HAP-1 (cell line): ENCODE measurements around the gene SEZ6L.

Experiments
- DNase-seq, 2 experiments: peaks; one replicate each; pipeline ENCODE4 v3.0.0-alpha.2; 2016 to 2020; ENCODE audit warnings: low spot score in 2 of 2
- H3K27me3 ChIP-seq: fragments of 250-450 bp; sonication (Bioruptor Pico); 2 replicates; pipeline ENCODE4 v1.5.1; 2020; ENCODE audit warnings: low read depth, mild to moderate bottlenecking, moderate library complexity
- H3K36me3 ChIP-seq: fragments of 250-450 bp; sonication (Bioruptor Pico); replicated peaks from 2 replicates; pipeline ENCODE4 v1.5.1; 2020; ENCODE audit warnings: mild to moderate bottlenecking
- H3K4me1 ChIP-seq: fragments of 250-450 bp; sonication (Bioruptor Pico); 2 replicates; pipeline ENCODE4 v1.5.1; 2020; ENCODE audit warnings: mild to moderate bottlenecking
- H3K4me3 ChIP-seq: fragments of 250-450 bp; sonication (Bioruptor Pico); 2 replicates; pipeline ENCODE4 v1.5.1; 2020; ENCODE audit warnings: mild to moderate bottlenecking, moderate library complexity
- H3K9me3 ChIP-seq: fragments of 250-450 bp; sonication (Bioruptor Pico); 2 replicates; pipeline ENCODE4 v1.5.1; 2020; ENCODE audit warnings: mild to moderate bottlenecking, moderate library complexity
- in situ Hi-C: fragments of 300-500 bp; cut with MboI; formaldehyde crosslinking; loops from 3 replicates; pipeline ENCODE4 v1.14.3; 2020; ENCODE audit warnings: low sequenced_read_pairs, inconsistent platforms, mixed read lengths

SEZ6L gene

DNA sequence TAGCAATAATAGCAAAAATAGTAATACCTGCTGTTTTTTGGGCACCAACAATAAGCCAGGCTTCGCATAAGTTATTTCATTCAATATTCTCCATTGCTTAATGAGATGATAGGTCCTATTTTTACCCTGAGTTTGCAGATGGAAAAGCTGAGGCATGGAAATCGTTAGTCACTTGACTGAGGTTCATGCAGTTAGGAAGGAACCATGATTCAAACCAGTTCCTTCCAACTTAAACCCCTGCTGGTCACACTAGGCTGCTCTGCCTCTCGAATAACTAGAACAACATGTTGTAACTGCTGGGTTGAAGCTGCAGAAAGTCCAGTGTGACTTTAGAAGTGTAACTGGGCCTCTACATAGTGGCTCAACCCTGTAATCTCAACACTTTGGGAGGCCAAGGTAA, 69.3 kb downstream of the SEZ6L start:
- H3K9me3 ChIP-seq, result no peaks in the 10 kb centered on the region
- H3K4me1 ChIP-seq, result no peaks in the 10 kb centered on the region
- no peaks in the 10 kb centered on the region for H3K36me3 ChIP-seq
- DNase-seq, result no peak
- in situ Hi-C loops, result no loop called here
- H3K27me3 ChIP-seq, result peaks cover 4% of the 10 kb centered on the region; the same call in 1 of the 2 replicates
- H3K4me3 ChIP-seq, result no peak overlapping the region

DNA sequence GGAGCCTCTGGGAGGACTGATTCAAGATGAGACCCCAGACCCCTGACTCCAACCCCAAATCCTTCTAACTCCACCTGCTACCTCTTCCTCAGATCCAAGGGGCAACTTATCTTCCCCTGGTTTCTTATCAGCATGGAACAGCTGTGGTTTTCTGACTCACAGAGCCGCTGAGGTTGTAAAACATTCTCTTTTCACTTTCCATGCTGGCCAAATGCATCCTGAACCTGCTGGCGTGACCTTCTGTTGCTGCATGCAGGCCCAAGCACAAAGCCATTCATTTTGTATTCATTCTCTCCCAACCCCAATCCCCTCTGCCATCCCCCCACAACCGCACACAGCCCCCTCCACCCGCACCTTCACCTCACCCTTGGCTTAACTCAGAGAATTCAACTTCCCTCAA, 70.3 kb downstream of the SEZ6L start:
- in situ Hi-C loops, result no loop called here
- Histone ChIP-seq H3K4me3 (no peak overlapping the region), H3K9me3 (no peaks in the 10 kb centered on the region), H3K27me3 (peaks cover 4% of the 10 kb centered on the region; the same call in 1 of the 2 replicates), H3K36me3 (no peaks in the 10 kb centered on the region), H3K4me1 (no peaks in the 10 kb centered on the region)
- DNase-seq, result no peak

DNA sequence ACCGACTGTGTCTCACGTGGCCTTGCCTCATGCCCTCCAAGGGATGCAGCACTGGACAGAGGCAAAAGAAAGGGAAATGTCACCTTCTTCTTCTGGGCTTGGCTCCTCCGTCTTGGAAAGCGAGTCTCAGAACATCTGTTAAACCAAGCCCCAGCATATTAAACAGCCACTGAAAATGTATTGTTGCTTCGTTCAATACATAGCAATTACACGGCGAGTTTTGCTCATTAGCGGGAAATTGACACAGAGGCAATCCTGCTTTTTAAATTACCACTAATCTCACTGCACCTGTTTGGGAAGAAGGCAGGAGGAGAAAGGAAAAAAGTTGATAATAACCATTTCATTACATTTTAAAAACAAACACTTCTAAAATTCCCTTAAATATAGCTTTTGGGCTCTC, 72.1 kb downstream of the SEZ6L start:
- H3K9me3 ChIP-seq, result no peaks in the 10 kb centered on the region
- no peak for DNase-seq
- H3K27me3 ChIP-seq, result peaks cover 4% of the 10 kb centered on the region; the same call in 1 of the 2 replicates
- in situ Hi-C loops, result no loop called here
- H3K4me3 ChIP-seq, result no peak overlapping the region
- no peaks in the 10 kb centered on the region for H3K36me3 ChIP-seq
- no peaks in the 10 kb centered on the region for H3K4me1 ChIP-seq

DNA sequence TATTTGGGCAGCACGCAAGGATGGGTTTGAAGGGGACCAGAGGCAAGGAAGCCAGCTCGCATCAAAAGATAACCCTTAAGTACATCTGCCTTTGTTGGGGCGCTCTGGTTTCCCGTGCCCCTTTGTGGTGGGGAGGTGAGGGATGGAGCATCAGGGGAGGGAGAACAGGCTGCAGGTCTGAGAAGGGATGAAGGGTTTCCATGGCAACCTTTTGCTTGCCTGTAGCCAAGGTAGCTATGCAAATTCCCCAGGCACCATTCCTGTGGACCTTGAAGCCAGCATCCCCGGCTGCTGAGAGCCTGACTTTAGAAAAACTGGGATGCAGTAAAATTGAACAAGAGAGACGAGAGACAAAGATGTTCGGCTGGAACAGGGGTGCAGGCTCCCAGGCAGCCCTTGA, 75.7 kb downstream of the SEZ6L start:
- no peak overlapping the region for H3K4me3 ChIP-seq
- H3K4me1 ChIP-seq, result no peaks in the 10 kb centered on the region
- in situ Hi-C loops, result no loop called here
- DNase-seq, result no peak
- H3K9me3 ChIP-seq, result no peaks in the 10 kb centered on the region
- no peaks in the 10 kb centered on the region for H3K36me3 ChIP-seq
- peaks cover 4% of the 10 kb centered on the region; the same call in 1 of the 2 replicates for H3K27me3 ChIP-seq

DNA sequence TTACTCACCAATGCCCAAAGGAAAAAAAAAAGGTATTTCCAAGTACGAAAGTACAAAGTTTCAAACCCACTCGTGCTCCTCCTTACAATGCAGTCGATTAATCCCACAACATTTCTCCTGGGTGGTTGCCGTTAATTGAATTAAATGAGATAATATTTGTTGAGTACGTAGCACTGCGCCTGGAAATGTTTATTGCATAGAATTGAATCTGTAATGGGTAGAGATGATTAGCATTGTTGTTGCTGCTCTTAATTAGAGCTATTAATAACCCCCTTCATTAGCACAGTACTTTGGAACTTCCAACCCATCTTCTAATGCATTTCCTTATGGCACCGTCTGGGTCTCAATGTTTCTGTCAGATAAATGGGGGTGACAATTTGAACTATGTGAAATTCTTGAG, 77.3 kb downstream of the SEZ6L start:
- in situ Hi-C loops, result no loop called here
- Histone ChIP-seq H3K9me3 (no peaks in the 10 kb centered on the region), H3K27me3 (peaks cover 4% of the 10 kb centered on the region; the same call in 1 of the 2 replicates), H3K4me3 (no peak overlapping the region), H3K36me3 (no peaks in the 10 kb centered on the region), H3K4me1 (no peaks in the 10 kb centered on the region)
- DNase-seq, result no peak

DNA sequence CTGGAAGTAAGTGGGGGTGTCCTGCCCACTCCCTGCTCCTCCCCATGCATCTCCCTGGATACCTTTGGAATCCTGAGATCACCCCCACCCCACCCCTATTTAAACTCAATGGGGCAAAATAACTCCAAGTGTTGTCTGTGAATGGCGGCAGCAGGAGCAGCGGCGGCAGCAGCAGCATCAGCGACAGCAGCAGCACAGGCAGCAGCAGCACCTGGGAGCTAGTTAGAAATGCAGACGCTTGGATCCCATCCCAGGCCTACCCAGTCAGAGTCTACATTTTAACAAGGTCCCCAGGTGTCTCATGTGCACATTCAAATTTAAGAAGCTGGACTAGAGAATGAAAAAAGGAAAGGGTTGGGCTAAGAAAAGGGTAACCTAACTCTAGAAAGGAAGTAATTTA, 82.6 kb downstream of the SEZ6L start:
- in situ Hi-C loops, result no loop called here
- no peak for DNase-seq
- Histone ChIP-seq H3K36me3 (no peaks in the 10 kb centered on the region), H3K4me3 (no peak overlapping the region), H3K9me3 (no peaks in the 10 kb centered on the region), H3K4me1 (no peaks in the 10 kb centered on the region), H3K27me3 (no peaks in the 10 kb centered on the region)

DNA sequence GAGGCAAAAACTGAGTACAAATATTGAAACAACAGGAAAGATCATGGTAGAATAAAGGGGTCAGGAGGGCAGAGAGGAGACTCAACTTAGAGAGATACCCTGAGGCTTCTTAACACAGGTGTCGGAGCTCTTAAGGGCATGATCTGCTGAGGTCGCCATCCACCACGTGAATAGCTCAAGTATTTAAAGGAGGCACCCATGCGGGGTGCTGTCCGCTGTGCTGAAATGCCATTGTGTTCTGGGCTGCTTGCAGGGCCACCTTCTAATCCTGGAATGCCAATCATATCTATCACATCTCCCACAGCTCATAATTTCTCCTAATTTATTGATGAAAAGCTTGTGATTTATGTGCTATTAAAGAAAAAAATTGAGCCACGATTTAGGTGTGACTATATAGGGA, 90.2 kb downstream of the SEZ6L start:
- DNase-seq, result peak; percentile 36 to 72
- H3K36me3 ChIP-seq, result no peaks in the 10 kb centered on the region
- in situ Hi-C loops, result no loop called here
- no peaks in the 10 kb centered on the region for H3K27me3 ChIP-seq
- H3K4me1 ChIP-seq, result no peaks in the 10 kb centered on the region
- no peak overlapping the region for H3K4me3 ChIP-seq
- no peaks in the 10 kb centered on the region for H3K9me3 ChIP-seq

DNA sequence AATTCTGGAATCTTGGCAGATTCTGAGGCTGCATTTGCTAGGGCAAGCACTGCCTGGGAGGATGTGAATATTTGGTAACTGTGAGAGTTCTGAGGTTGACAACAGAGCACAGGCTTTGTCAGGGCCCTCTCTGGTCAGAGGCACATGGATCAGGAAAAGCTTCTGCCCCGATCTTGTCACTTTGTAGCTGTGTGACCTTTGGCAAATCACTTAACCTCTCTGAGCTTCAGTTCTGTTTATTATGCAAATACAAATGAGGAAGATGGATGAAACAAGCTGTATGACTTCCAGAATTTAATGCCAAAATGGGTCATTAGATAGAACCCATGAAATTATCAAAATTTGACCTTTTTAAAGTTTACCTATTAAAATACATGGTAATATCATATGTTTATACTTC, 94.9 kb downstream of the SEZ6L start:
- H3K4me1 ChIP-seq, result no peaks in the 10 kb centered on the region
- H3K36me3 ChIP-seq, result no peaks in the 10 kb centered on the region
- no peaks in the 10 kb centered on the region for H3K9me3 ChIP-seq
- no peak overlapping the region for H3K4me3 ChIP-seq
- in situ Hi-C loops, result no loop called here
- DNase-seq, result no peak
- peaks cover 2% of the 10 kb centered on the region; the same call in 1 of the 2 replicates for H3K27me3 ChIP-seq

DNA sequence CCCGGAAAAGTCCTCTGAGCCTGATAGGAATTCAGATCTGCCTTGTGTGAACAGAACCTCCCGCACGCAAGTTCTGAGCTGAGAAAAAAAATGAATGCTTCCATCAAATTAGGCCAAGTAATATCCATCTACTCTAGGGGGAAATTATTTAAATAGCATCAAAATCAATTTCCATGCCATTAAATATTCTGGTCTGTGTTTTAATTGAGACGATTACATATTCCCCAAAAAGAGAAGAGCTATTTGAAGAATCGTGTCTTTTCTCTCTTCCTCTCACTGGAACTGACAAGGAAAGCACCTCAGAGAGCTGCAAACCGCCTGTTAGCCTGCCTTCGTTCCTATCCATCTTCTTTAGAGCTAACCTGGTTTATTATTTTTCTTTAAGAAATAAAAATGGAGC, 96.0 kb downstream of the SEZ6L start:
- H3K36me3 ChIP-seq, result no peaks in the 10 kb centered on the region
- H3K4me3 ChIP-seq, result no peak overlapping the region
- no peak for DNase-seq
- H3K9me3 ChIP-seq, result no peaks in the 10 kb centered on the region
- H3K27me3 ChIP-seq, result peaks cover 2% of the 10 kb centered on the region
- in situ Hi-C loops, result no loop called here
- no peaks in the 10 kb centered on the region for H3K4me1 ChIP-seq

DNA sequence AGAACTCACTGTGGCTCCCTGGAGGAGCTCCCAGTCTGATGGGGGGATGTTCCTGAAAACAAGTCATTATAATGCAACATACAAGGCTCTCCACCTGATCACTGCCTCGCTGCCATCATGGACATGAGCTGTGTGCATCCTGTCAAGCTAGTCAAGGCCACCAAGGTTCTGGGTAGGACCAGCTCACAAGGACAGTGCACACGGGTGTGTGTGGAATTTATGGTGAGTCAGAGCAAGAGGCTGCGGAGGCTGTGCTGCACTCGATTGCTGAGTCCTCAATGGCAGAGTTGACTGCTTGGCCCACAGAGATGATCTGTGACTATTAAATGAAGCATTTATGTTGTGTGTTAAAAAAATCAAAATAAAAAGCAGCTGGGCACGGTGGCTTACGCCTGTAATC, 96.6 kb downstream of the SEZ6L start:
- Histone ChIP-seq H3K9me3 (no peaks in the 10 kb centered on the region), H3K27me3 (peaks cover 2% of the 10 kb centered on the region), H3K4me3 (no peak overlapping the region), H3K36me3 (no peaks in the 10 kb centered on the region), H3K4me1 (no peaks in the 10 kb centered on the region)
- DNase-seq, result no peak
- in situ Hi-C loops, result no loop called here

DNA sequence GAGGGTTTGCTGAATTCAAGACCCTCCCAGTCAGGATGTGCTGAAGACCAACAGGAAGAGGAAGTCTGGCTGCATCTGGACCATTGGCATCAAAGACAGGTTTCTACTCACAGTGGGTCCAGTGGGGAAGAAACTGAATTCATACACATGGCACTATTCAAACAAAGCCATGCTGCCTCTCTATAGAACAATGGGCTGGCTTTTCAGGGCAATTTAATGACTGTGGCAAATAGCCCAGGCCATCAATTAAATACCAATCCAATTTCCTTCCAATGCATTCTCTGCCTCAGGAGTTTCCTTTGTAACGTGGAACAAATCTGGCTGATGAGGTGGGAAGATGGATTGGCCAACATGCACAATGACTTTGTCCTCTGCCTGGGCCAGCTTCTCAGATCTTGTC, 98.6 kb downstream of the SEZ6L start:
- in situ Hi-C loops, result no loop called here
- no peak for DNase-seq
- peaks cover 4% of the 10 kb centered on the region for H3K27me3 ChIP-seq

DNA sequence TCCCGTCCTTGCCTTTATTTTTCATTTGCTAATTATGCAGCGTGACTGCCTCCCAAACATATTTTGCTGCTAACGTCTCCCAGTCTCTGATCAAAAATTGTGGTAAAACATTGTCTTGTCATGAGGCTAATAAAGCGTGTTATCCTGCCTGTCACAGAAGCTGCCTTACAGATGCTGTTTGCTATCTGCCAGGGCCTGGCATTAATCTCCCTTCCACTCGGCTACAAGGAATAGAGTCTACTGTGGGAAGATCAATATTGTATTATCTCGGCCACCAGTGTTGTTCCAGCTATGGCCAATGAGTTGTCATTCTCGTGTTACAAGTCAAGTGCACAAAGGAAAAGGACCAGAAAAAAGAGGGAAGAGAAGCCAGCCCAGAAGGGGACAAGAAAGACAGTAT, 100.3 kb downstream of the SEZ6L start:
- DNase-seq, result no peak
- Histone ChIP-seq H3K36me3 (no peaks in the 10 kb centered on the region), H3K4me1 (no peaks in the 10 kb centered on the region), H3K27me3 (peaks cover 4% of the 10 kb centered on the region), H3K9me3 (no peaks in the 10 kb centered on the region), H3K4me3 (no peak overlapping the region)
- in situ Hi-C loops, result no loop called here

More for the DNA sequence above, 98.6 kb downstream of the SEZ6L start:
- no peaks in the 10 kb centered on the region for H3K9me3 ChIP-seq
- no peak overlapping the region for H3K4me3 ChIP-seq
- no peaks in the 10 kb centered on the region for H3K4me1 ChIP-seq
- H3K36me3 ChIP-seq, result no peaks in the 10 kb centered on the region

DNA sequence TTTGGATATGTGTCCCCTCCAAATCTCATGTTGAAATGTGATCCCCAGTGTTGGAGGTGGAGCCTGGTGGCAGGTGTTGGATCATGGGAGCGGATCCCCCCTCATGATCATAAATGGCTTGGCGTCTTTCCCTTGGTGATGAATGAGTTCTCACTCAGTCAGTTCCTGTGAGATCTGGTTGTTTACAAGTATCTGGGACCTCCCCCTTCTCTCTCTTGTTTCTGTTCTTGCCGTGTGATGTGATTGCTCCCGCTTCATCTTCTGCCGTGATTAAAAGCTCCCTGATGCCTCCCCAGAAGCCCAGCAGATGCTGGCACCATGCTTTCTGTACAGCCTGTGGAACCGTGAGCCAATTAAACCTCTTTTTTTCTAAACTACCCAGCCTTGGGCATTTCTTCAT, 102.2 kb downstream of the SEZ6L start:
- in situ Hi-C loops, result no loop called here
- Histone ChIP-seq H3K4me1 (peaks cover 5% of the 10 kb centered on the region), H3K27me3 (peaks cover 4% of the 10 kb centered on the region), H3K9me3 (no peaks in the 10 kb centered on the region), H3K36me3 (no peaks in the 10 kb centered on the region), H3K4me3 (no peak overlapping the region)
- no peak for DNase-seq

DNA sequence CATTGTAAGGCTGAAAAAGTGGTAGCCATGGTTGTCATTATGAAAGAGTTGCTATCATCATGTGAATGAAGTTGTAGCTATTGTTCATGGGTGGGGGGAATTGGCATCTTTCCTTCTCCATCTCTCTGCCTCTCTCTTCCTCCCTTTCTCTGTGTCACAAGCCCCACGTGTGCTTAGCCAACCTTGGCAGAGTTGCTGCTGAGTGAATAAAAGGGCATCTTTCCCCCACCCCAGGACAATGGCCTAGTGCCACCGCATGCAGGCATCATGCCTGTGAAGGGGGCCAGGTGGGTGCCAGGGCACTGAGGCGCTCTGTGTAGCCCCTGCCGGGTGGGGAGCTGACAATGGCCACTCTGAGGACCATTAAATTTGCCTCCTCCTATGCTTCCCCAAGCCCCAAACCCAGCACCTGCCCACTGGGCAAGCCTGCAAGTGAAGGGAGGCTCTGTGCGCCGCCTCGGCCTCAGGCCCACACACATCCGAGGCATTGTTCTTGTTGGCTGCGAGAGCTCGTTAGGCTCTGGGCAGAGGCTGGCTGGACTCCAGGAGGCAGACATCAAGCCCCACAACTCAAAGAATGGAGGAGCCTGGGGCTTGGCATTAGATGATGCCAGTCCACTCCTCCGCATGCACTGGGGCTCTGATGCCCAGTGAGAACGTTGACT, 103.9 kb downstream of the SEZ6L start:
- no peak for DNase-seq
- Histone ChIP-seq H3K36me3 (no peaks in the 10 kb centered on the region), H3K27me3 (peaks cover 7% of the 10 kb centered on the region), H3K9me3 (no peaks in the 10 kb centered on the region), H3K4me3 (no peak overlapping the region), H3K4me1 (peaks cover 13% of the 10 kb centered on the region)
- in situ Hi-C loops, result no loop called here
